GM19328 (cell line): ENCODE data around the gene IKZF4.

Source experiments
- ATAC-seq: cut with Tn5 transposase; IDR thresholded peaks from one replicate; pipeline ENCODE4 v1.9.1; 2021; ENCODE audit warnings: mild to moderate bottlenecking, moderate library complexity; ENCODE audit not compliant: unreplicated experiment

The IKZF4 gene

GRCh38 chr12:56081393-56082347, 60.8 kb downstream of the IKZF4 start:
- ATAC-seq, result no peak

- no peak for ATAC-seq
These were observed 61.5 kb downstream of the IKZF4 start for GRCh38 chr12:56082382-56082781.

GRCh38 chr12:56082967-56083366, 62.1 kb downstream of the IKZF4 start:
- ATAC-seq, result no peak

GRCh38 chr12:56084958-56085543, 64.2 kb downstream of the IKZF4 start:
- ATAC-seq, result no peak

GRCh38 chr12:56086096-56086495, 65.3 kb downstream of the IKZF4 start:
- no peak for ATAC-seq

GRCh38 chr12:56086608-56087007, 65.8 kb downstream of the IKZF4 start:
- no peak for ATAC-seq

GRCh38 chr12:56087220-56087619, 66.4 kb downstream of the IKZF4 start:
- no peak for ATAC-seq
